Measurements from ENCODE around the gene HOXC10.

DNA sequence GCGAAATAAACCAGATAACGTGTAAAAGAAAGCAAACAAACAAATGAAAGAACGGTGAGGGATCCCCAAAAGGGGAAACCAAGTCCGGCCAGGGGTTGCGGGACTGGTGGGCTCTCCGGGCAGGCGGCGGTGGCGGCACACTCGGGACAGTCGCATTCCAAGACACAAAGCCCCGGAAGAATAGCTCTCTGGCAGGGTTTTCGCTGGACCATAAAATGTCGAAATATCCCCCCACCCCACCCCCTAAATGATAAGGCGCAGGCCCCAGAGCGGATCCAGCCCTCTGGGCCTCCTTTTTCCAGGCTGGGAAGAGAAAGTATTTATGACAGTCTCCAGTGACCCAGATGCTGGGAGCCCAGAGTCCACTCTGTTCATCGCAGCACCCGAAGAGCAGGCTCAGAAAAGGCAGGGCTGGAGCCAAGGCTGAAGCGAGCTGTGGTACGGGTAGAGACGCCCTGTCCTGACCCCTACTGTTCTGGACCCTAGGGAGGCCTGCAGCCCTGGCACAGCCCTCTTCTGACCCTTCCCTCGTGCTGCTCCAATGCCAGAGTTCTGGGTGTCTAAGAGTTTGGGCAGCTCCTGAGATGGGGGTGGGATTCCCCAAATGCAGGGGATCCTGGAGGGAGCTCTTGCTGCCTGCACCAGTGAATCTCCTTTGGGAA is 21.7 kb downstream of the HOXC10 start:
- TF ChIP-seq, protein P1, sequence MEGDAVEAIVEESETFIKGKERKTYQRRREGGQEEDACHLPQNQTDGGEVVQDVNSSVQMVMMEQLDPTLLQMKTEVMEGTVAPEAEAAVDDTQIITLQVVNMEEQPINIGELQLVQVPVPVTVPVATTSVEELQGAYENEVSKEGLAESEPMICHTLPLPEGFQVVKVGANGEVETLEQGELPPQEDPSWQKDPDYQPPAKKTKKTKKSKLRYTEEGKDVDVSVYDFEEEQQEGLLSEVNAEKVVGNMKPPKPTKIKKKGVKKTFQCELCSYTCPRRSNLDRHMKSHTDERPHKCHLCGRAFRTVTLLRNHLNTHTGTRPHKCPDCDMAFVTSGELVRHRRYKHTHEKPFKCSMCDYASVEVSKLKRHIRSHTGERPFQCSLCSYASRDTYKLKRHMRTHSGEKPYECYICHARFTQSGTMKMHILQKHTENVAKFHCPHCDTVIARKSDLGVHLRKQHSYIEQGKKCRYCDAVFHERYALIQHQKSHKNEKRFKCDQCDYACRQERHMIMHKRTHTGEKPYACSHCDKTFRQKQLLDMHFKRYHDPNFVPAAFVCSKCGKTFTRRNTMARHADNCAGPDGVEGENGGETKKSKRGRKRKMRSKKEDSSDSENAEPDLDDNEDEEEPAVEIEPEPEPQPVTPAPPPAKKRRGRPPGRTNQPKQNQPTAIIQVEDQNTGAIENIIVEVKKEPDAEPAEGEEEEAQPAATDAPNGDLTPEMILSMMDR (IDR thresholded peaks at IDR 0.05): no peak
- TF ChIP-seq EZH2 (IDR thresholded peaks at IDR 0.05; ENCODE audit: borderline replicate concordance, insufficient read depth, low read depth, low read length, poor library complexity, severe bottlenecking): no peak
